AG10803 (cell line): ENCODE data around the gene TOMT.
"Not testable (repeated sequence)": the region's sequence is repeated elsewhere in the genome, so short reads cannot be mapped to it uniquely, and the experiment has no call there.

Experiments
- DNase-seq: peaks from one replicate; pipeline ENCODE4 v3.0.0; 2010; ENCODE audit warnings: low read depth
- H3K4me3 ChIP-seq: 2 replicates; pipeline ENCODE4 v1.5.1; 2011; ENCODE audit warnings: mild to moderate bottlenecking, low read length, control low read depth
- TF ChIP-seq, protein P1 (sequence below): conservative IDR thresholded peaks from 2 replicates; pipeline ENCODE4 v1.5.1; 2011; ENCODE audit warnings: mild to moderate bottlenecking, low read length, control low read depth, inconsistent platforms

TOMT gene

DNA sequence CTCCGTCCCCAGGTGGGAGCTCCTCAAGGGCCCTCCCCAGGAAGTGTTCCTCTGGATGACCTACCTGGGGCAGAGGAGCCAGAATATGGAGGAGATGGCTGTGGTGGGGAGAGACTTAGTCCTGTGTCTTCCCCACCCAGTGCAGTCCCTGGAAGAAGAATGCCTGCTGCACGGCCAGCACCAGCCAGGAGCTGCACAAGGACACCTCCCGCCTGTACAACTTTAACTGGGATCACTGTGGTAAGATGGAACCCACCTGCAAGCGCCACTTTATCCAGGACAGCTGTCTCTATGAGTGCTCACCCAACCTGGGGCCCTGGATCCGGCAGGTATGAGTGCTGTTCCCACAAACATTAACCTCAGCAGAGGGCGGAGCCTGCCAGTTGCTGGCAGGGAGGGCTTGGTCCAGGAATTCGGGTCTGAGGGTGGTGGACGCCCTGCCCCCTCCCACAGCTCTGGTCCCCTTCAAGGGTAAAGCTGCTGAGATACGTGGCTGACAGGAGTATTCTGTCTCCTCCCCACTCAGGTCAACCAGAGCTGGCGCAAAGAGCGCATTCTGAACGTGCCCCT lies 33.2 kb downstream of the TOMT start:
- no peak overlapping the region for H3K4me3 ChIP-seq
- TF ChIP-seq, protein P1, sequence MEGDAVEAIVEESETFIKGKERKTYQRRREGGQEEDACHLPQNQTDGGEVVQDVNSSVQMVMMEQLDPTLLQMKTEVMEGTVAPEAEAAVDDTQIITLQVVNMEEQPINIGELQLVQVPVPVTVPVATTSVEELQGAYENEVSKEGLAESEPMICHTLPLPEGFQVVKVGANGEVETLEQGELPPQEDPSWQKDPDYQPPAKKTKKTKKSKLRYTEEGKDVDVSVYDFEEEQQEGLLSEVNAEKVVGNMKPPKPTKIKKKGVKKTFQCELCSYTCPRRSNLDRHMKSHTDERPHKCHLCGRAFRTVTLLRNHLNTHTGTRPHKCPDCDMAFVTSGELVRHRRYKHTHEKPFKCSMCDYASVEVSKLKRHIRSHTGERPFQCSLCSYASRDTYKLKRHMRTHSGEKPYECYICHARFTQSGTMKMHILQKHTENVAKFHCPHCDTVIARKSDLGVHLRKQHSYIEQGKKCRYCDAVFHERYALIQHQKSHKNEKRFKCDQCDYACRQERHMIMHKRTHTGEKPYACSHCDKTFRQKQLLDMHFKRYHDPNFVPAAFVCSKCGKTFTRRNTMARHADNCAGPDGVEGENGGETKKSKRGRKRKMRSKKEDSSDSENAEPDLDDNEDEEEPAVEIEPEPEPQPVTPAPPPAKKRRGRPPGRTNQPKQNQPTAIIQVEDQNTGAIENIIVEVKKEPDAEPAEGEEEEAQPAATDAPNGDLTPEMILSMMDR, result no peak
- no peak for DNase-seq

DNA sequence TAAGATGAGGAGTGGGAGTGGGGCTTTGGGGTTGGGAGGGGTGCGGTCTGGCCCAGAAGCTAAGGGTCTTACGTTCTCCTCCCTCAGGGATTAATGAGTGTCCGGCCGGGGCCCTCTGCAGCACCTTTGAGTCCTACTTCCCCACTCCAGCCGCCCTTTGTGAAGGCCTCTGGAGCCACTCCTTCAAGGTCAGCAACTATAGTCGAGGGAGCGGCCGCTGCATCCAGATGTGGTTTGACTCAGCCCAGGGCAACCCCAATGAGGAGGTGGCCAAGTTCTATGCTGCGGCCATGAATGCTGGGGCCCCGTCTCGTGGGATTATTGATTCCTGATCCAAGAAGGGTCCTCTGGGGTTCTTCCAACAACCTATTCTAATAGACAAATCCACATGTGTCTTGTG lies 33.8 kb downstream of the TOMT start:
- TF ChIP-seq, protein P1, result no peak
- H3K4me3 ChIP-seq, result no peak overlapping the region
- no peak for DNase-seq

DNA sequence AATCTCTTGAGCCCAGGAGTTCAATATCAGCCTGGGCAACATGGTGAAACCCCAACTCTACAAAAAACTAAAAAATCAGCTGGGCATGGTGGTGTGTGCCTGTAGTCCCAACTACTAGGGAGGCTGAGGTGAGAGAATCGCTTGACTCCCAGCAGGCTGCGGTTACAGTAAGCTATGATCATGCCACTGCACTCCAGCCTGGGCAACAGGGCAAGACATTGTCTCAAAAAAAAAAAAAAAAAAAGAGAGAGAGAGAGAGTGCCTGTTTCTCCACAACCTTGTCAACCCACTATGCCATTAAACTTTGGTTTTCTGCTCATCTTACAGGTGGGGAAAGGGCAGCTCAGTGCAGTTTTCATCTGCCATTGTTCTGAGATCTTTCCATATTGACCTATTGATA lies 34.9 kb downstream of the TOMT start:
- no peak overlapping the region for H3K4me3 ChIP-seq
- no peak for DNase-seq
- TF ChIP-seq, protein P1, result no peak

DNA sequence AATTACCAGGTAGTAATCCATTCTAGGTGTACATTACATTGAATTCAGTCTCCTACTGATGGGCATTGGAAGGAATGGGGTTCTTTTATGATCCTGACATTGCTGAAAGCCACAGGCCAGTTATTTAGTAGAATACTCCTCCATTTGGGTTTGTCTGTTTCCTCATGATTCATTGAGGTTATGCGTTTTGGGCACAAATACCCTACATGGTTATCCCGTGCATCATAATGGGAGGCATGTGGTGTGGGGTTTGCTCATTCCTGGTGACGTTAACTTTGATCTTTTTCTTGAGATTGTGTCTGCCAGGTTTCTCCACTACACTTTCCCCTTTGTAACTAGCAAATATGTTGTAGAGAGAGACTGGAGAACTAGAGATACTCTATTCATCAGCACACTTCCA lies 35.3 kb downstream of the TOMT start:
- H3K4me3 ChIP-seq, result no peak overlapping the region
- DNase-seq, result peak; percentile 94
- TF ChIP-seq, protein P1, result no peak

DNA sequence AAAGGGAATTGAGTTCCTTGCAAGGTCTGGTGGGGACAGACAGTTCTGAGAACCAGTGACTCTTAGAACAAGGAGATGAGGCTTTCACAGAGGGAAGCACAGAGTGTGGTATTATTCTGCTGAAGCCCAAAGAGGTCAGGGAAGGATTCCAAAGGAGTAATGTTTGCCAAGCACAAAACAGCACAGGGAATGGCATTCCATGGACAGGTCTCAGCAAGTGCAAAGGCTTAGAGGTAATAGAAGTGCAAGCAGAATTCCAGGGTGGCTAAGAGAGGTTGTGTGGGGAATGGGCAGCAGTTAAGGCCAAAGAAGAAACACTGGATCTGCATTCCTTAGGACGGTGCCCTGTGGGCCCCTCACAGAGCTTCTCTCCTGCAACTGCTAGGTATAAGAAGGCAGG lies 36.4 kb downstream of the TOMT start:
- H3K4me3 ChIP-seq, result not testable (repeated sequence)
- DNase-seq, result peak; percentile 57

DNA sequence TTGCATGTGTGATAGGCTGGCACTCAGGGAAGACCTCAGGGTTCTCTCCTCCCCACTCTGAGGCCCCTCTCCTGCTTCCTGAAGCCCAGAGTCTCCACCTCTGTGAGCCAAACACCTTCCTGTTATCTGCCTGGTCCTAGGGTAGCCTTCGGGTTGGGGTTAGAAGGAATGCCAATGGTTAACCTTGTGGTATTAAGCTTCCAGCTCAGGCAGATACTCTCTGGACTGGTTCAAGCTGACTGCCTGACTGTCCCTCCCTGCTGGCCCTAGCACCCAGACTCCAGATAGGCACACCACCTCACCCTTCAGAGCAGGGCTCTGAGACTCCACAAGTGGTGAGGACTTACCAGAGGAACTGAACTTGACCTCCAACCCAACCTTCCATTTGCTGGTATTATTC lies 36.8 kb downstream of the TOMT start:
- not testable (repeated sequence) for H3K4me3 ChIP-seq, DNase-seq

DNA sequence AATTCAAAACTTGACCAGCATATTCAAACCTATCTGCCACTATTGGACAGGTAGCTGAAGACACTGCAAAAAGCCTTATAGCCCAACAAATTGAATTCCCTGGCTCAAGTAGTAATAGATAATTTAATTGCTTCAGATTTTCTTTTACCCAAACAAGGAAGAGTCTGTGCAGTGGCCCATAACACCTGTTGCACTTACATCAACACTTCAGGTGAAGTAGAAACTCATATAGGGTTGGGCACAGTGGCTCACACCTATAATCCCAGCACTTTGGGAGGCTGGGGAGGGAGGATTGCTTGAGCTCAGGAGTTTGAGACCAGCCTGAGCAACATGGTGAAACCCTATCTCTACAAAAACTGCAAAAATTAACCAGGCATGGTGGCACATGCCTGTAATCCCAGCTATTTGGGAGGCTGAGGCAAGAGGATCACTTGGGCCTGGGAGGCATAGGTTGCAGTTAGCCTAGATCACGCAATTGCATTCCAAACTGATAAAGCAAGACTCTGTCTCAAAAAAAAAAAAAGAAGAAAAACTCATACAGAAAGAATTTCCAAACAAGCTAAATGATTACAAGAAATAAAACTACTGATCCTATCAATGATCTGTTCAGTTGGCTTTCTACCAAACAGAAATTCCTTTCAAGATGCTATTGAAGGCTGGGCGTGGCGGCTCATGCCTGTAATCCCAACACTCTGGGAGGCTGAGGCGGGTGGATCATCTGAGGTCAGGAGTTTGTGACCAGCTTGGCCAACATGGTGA lies 39.3 kb downstream of the TOMT start:
- peak; percentile 92 for DNase-seq
- TF ChIP-seq, protein P1, result no peak
- H3K4me3 ChIP-seq, result no peak overlapping the region

DNA sequence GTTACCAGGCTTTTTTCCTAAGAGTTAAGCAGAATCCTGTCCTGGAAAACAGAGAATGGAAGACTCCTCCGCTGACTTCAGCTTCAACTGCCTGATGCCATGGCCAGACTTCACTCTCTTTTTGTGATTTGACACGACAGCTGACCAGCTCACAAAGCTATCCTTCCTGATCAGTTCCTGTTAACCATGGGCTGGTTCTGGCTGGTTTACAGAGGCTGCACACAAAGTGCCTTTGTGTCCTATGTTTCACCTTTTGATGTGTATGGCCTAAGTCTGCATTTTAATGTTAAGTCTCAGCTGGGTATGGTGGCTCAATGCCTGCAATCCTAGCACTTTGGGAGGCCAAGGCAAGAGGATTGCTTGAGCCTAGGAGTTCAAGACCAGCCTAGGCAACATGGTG lies 40.9 kb downstream of the TOMT start:
- no peak for DNase-seq
- TF ChIP-seq, protein P1, result no peak
- no peak overlapping the region for H3K4me3 ChIP-seq
